Measurements from ENCODE around the gene RASSF5.

Gene RASSF5

DNA sequence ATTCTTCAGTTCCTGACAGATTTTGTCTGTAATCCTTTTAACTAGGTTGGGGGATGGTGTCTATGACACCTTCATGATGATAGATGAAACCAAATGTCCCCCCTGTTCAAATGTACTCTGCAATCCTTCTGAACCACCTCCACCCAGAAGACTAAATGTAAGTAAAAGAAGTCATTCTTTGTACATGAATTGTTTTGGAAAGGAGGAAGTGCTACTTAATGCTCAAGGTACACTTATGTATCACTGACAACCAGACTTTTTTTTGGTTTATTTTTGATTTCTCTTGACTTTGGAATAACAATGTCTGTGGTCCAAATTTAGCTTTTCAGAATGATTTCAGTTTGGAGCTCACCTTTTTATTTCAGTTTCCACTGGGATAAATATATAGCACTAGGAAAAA lies 130.3 kb downstream of the RASSF5 start:
- DNase-seq = no peak
